Medulla oblongata (tissue), 1 donor: ENCODE results near the gene LAIR2.
"Not testable (repeated sequence)": the region's sequence is repeated elsewhere in the genome, so short reads cannot be mapped to it uniquely, and the experiment has no call there.

Experiments used
- DNase-seq: peaks from one replicate; pipeline ENCODE4 v3.0.0-alpha.2; 2015; ENCODE audit errors: extremely low spot score

The LAIR2 gene

DNA sequence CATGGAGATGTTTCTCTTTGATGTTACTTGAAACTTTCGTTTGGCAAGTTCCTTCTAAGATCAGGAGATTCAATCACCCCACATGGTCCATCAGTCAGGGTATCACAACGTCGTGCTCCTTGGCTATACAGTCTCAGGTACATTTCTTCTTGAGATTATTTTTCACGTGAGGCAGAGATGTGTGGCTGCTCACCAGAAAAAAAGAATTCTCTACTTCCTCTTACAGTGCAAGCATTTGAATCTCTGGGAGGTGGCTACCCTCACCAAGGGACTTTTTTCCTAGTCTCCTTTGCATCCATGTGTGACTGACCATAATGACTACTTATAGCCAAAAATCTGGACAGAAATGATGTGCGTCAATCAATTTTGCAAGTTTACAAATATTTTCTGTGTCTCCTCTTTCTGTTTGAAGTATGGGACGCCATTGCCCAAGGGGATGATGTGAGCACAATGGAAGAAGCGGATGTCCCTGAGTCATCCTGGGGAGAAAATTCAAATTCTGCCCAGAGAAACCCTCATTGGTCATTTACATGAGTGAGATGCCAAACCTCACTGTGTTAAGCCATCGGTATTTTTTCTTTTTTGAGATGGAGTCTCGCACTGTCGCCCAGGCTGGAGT is 8.6 kb upstream of the LAIR2 start:
- no peak for DNase-seq

DNA sequence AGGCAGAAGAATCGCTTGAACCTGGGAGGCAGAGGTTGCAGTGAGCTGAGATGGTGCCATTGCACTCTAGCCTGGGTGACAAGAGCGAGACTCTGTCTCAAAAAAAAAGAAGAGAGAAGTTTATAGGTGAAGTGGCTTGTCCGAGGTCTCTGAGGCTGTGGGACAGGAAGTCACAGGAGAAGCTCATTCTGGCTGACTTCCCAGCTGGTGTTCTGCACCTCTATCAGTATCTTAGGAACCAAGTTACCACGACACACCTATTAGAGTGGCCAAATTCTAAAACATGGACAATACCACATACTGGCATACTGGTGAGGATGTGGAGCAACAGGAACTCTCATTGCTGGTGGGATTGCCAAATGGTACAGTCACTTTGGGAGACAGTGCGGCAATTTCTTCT is 7.3 kb upstream of the LAIR2 start:
- DNase-seq, result not testable (repeated sequence)

DNA sequence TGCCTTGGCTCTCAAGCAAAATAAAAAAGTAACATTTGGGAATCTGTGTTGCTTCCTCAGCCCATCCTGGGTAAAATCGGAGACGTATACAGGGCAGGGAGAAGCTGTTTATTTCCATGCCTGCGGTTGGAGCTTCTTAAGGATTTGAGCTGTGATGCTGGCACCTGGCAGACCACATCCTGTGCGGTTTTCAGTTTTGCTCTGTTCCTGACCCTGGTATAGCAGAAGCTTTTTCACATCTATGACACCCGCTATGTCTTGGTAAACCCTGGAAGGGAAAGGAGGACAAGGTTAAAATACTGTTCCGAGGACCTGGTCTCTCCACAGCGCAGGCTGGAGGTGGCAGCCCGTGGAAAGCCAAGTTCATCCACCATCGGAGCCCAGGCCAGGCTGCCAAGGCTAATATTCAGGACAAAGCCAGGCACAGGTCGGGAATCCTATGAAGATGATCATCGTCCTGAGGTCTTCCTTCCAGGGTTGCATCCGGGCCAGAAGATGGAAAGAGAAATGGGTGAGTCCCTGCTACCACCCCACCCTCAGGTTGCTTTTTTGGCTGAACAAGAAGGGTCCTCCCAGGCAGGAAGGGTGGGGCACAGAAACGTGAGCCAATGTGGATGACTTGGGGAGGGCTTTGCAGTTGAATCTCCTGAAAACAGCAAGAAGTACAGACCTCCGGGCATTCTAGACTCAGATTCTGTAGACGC is 4.7 kb upstream of the LAIR2 start:
- not testable (repeated sequence) for DNase-seq

DNA sequence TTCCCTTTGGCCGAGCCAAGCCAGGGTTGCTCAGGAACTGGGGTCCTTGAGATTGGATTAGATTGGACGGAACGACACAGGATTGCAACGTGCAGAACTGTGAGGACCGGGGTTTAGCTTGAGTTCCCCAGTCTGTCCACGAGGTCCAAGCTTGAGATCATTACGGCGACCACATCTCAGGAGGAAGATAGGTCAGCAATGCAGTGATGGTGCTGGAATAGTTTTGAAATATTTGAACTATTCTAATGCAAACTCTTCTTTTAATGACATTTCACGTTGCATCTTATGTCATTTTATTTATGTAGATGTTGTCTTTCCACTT is 4.2 kb upstream of the LAIR2 start:
- not testable (repeated sequence) for DNase-seq

DNA sequence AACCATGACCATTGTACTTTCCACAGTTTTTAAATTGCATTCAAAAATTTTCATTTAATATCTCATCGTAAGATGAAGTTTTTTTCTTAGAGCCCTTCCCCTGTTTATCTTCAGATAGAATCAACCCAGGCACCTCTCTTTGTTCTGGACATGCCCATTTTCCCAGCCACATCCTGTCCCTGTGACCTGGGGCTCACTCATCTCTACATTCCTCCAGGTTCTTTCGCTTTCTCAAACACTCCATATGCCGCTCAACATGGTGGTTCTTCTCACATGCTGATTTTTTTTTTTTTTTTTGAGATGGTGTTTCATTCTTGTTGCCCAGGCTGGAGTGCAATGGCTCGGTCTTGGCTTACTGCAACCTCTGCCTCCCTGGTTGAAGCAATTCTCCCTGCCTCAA is 2.9 kb downstream of the LAIR2 start:
- DNase-seq, result not testable (repeated sequence)

DNA sequence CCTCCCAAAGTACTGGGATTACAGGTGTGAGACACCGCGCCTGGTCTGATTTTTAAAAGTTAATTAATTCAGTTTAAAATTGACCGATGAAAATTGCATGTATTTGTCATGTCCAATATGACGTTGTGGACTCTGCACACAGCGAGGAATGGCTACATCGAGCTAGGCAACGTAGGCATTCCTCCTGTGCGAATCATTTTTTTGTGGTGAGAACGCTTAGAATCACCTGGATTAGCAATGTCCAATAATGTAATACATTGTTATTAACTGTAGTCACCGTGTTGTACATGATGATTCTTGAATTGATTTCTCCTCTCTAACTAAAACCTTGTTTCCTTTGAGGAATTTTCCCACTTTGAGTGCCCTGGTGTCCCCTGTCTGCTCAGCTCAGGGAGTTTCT is 3.4 kb downstream of the LAIR2 start:
- DNase-seq, result no peak

DNA sequence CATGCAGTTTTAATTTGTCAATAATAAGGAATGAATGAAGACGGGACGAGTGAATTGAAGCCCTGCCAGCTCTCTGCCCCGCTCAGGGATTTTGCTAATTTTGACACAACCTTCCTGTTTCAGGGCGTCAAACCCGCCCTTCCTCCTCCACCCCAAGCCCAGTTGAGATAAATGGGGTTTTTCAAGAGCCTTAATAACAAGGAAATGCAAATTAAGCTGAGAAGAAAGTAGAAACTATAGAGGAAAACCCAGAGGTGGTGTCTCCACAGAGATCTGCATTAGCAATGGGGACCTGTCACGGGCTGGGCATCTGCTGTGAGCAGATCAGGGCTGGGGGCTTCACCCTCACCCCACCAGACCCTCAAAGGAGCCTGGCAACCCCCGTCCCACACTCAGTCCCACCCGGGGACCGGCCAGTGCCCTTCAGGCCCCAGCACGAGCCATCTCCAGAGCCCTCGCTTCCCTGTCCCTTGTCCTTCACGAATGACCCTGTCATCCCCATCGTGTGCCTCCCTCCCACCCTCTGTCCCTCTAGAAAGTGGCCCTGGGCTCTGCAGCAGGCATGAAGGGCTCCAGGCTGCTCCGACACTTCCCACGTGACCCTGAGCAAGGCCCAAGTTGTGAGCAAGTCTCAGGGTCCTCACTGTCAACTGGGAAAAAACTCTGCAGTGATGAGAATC is 4.5 kb downstream of the LAIR2 start:
- DNase-seq, result not testable (repeated sequence)

DNA sequence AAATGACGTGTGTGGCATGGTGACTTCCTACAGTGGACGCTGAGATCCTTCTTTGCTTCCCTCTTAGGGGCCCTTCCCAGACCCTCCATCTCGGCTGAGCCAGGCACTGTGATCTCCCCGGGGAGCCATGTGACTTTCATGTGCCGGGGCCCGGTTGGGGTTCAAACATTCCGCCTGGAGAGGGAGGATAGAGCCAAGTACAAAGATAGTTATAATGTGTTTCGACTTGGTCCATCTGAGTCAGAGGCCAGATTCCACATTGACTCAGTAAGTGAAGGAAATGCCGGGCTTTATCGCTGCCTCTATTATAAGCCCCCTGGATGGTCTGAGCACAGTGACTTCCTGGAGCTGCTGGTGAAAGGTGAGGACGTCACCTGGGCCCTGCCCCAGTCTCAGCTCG is 5.2 kb downstream of the LAIR2 start:
- DNase-seq, result no peak

DNA sequence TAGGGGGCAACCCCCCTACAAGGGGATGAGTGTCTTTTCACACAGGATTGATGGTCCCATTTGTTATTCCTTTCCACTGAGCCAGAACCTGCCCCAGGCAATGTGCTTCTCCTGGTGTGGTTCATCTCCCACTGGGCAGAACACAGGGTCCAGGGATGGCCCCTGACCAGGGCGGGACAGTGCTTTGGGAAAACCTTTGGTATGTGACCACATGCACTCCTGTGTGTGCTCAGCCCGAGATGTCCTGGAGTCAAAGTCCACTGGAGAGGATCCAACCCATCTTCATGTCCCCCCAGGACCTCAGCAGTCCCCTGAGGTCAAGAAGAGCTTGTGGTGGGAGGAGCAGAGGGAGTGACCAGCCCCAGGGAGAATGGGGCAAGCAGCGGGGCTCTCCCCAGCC is 5.9 kb downstream of the LAIR2 start:
- not testable (repeated sequence) for DNase-seq

DNA sequence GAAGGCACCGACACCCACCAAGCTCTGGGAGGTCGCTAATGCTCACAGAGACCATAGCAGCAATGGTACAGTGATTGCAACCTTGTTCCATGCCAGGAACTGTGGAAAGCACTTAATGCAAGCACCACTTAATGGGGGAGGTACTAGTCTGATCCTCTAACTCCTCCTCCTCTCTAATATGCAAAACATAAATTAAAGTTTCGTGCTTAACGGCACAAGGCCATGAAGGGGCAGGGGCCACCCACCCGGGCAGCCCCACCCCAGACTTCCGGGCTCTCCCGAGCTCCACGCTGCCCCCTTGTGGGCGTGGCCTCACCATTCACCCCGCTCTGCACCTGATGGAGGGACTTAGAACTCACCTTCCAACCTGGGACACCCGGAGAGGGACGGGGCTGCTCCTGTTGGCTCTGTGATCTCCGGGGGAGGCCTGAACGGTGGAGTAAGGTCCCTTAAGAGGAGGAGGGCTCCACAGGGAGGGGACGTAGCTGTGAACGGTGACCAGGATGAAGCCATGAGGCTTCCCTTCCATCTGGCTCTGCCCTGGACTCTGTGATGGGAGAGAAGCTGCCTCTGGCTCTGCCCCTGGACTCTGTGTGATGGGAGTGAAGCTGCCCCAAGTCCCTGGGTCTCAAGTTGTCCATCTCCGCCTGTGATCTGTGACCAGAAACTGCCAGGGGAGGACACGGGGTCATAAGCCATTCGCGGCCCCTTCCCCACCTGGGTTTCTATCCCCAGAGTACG is 6.7 kb downstream of the LAIR2 start:
- DNase-seq, result not testable (repeated sequence)

DNA sequence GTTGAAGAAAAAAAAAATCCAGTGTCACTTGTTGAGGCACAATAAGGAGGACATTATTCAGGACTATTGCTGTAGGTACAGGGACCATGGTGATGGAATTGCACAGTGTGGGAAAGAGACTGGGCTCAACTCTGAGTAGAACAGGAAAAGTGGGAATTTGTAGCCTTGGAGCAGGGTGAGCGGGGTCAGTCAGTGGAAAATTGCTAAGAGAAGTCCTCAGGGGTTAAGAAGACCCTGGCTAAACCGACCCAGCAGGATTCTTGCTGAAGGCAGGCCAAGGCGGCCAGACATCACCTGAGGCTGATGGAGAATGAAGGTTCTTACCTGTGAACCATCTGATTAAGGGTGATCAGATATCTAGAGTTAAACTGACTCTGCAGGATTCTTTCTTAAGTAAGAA is 12.5 kb downstream of the LAIR2 start:
- no peak for DNase-seq

DNA sequence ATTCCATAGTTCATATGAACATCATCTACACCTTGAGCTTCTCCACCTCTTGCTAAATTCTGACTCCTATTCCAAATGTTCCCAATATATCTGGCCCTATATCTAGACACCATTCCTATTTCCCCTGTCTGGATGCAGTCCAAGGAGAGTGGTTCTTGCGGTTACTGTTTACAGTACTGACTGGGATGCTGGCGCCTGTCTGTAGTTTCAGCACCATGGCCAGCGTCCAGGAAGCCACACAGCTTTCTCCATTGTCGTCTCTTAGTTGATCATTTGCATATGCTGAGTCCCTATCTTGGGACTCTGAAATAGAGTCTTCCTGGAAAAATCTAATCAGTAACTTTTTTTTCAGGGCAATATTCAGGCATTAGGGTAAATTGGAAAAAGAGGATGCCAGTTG is 14.9 kb downstream of the LAIR2 start:
- DNase-seq, result peak; percentile 58

DNA sequence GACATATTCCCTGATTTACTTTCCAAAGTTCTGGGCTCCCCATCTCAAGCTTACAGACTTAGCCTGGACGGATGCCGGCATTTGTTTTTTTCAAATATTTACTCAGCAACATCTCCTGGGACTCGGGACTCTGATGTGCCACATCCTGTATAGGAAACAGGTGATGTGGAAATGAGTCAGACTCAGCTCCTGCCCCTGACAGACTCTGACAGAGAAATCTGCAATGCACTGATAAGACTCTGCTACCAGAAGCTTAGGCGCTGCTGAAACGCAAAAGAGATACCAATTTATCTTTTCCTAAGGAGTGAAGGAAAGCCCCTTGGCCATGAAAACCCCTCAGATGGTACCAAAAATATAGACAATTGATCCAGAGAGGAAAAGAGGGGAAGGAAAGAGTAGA is 16.2 kb downstream of the LAIR2 start:
- no peak for DNase-seq

DNA sequence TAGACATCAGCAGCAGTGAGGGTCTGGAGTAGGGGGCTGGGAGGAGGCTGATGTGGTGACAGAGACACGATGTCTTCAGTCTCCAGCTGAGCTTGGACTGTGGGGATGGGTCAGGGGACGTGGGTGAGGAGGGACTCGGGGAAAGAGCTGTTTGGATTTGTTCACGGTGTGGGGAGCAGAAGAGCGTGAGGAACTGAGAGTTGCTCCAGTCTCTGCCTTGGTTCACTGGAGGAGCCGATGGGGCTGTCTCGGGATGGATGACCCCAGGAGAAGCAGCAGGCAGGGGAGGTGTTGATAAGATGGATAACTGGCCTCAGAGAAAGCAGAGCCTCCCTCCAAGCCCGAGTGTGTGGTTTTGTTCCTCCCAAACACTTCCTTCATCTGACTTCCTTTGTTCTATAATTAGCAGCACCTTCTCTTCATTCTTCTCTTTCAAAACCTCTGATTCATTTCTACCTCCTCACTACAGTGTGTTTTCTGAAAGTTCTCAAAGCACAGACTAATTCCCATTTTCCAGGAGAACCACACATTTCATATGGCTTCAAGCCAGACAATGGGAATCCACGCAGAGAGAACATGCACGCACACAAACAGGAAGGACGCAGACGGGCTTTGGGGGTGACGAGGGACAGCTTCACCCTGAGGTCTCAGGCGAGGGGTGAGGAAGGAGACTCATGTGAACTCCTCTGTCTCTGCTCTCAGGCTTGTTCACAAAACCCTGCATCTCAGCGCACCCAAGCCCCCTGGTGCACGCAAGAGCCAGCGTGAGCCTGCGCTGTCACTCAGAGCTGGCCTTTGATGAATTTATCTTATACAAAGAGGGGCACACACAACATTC is 18.6 kb downstream of the LAIR2 start:
- peak; percentile 46 for DNase-seq

DNA sequence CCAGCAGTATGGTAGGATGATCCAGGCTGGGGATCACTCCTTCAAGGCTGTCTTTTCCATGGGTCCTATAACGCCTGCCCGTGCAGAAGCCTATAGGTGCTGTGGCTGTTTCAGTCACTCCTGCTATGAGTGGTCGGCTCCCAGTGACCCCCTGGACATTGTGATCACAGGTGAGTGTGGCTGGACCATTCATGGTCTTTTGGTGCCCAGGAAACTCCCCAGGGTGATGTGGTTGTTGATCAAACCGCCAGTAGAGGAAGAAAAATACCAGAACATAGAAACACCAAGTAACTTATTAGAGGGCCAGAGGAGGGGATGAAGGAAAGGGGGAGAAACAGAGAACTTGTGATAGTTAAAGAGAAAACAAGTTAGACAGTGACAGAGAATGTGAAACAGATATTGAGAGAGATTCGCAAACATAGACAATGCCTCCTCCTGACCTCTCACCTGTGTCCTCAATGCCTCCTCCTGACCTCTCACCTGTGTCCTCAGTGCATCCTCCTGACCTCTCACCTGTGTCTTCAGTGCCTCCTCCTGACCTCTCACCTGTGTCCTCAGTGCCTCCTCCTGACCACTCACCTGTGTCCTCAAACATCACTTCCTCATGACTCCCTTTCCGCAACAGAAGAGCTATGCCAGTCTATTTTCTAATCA is 19.4 kb downstream of the LAIR2 start:
- no peak for DNase-seq

DNA sequence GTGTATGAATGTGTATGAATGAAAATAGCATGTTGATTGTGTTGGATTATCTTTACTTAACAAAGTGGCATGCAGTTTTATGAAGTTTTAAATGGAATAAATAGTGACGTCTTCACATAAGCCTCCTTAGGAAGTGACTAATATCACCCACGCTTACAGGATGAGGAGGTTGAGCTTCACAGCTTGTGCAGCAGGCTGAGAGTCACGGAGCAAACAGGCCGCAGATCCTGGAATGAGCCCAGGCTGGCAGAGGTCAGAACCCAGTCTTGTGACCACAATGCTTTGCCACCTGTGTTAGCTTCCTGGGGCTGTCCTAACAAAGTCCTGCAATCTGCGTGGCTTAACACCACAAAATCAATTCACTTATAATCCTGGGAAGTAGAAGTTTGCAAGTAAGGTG is 20.8 kb downstream of the LAIR2 start:
- no peak for DNase-seq

DNA sequence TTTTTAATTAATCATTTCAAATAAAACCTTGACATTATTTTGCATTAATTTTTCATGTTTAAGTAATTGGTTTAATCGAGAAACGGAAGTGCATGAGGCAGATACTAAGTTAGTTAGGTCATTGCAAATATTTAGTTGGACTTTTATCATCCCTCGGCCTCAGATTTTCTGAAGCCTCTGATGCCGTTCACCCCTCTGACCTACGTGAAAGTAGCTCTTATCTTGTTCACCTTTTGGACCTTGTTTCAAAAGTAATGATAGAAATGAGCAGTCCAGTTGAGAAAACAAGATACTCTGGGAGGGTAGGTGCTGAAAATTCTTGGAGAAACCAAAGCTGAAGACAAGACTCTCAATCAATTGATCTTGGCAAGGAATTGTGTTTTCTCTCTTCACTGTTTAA is 23.0 kb downstream of the LAIR2 start:
- DNase-seq, result no peak

DNA sequence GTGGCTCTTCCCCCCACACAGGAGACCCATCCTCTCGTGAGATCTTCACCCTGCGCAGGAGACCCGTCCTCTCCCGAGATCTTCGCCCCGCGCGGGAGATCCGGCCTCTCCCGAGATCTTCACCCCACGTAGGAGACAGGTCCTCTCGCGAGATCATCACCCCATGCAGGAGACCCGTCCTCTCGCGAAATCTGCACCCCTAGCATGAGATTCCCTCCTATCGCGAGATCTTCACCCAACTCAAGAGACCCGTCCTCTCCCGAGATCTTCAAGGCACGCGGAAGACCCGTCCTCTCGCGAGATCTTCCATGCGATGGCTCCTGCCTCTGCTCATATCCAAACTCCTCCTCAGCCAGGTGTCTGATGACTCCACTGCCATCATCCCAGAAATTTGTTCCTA is 24.3 kb downstream of the LAIR2 start:
- DNase-seq, result no peak

DNA sequence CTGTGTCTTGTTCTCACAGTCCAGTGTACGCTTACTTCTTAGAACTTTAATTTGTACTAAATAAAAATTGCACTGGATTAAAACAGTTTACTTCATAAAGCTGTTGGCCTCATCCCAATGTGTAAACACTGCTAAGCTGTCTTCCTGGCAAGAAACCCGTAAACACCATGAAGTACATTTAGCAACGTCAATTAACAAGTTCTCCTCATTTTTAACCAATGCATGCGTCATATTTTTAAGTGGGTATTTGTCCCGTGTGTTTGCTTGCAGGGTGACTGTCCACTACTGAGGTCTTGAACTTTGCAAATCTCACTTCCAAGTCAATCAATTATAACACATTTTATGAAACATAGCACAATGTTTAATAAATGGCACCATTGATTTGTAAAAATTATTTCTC is 28.2 kb downstream of the LAIR2 start:
- no peak for DNase-seq

DNA sequence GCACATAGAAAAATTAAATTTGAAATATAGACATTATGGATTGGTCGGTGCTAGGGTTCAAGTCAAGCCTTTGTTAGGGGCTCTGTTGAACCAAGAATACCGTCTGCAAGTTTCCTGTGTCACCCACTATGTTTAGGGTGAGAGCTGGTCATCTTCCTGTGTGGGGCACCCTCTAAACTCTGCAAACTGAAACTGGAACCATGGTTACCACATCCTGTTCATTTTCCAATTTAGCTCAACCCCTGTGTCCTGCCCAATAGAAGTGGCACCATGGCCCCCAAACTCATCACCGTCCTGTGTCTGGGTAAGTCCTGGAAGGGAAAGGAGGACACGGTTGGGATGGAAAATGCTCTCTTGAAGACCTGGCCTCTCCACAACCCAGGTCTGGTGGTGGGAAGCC is 29.9 kb downstream of the LAIR2 start:
- DNase-seq, result peak; percentile 64

DNA sequence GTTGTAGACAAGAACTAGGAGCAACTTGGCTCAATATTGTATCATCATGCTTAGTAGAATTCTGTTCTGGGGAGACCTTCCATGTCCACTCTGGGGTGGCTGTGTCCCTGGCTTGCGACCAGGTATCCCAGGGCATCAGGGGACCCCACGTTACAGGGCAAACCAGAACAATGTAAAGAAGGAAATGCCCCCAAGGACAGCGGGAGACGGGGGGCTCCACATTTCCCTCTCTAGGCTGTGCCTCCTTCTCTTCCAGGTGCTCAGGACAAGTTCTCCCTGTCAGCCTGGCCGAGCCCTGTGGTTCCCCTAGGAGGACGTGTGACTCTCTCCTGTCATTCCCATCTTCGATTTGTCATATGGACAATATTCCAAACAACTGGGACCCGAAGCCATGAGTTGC is 30.8 kb downstream of the LAIR2 start:
- DNase-seq, result no peak
